Endodermal cell (in vitro differentiated cells): ENCODE measurements around the gene DNAJB2. TPM values are rescaled to one million over a fixed set of nuclear protein-coding genes. Genes with fewer than 3 reads are reported as not detected.

Source experiments
- DNase-seq: peaks from one replicate; pipeline ENCODE4 v3.0.0-alpha.2; 2017
- H3K27ac ChIP-seq: 2 replicates; pipeline ENCODE4 v1.5.1; 2013; ENCODE audit warnings: mild to moderate bottlenecking, low read depth, low read length, moderate library complexity
- H3K27me3 ChIP-seq: 2 replicates; pipeline ENCODE4 v1.6.1; 2013; ENCODE audit warnings: mild to moderate bottlenecking, low read length, moderate library complexity; ENCODE audit not compliant: insufficient read depth, control insufficient read depth, poor library complexity, severe bottlenecking
- H3K36me3 ChIP-seq: 2 replicates; pipeline ENCODE4 v1.7.0; 2013; ENCODE audit warnings: mild to moderate bottlenecking, low read length, moderate library complexity; ENCODE audit not compliant: control insufficient read depth, insufficient read depth
- H3K4me1 ChIP-seq: one replicate; pipeline ENCODE4 v1.7.0; 2013; ENCODE audit warnings: low read length; ENCODE audit not compliant: control insufficient read depth, insufficient read depth
- H3K4me3 ChIP-seq: 2 replicates; pipeline ENCODE4 v1.5.1; 2013; ENCODE audit warnings: mild to moderate bottlenecking, low read length, moderate library complexity
- H3K9ac ChIP-seq: 2 replicates; pipeline ENCODE4 v1.6.1; 2013; ENCODE audit warnings: mild to moderate bottlenecking, low read length, moderate library complexity; ENCODE audit not compliant: poor library complexity, severe bottlenecking; ENCODE audit errors: extremely low read depth
- H3K9me3 ChIP-seq: 2 replicates; pipeline ENCODE4 v1.6.1; 2013; ENCODE audit warnings: mild to moderate bottlenecking, low read length, moderate library complexity; ENCODE audit not compliant: control insufficient read depth
- H3K27ac Mint-ChIP-seq: 2 replicates; pipeline ENCODE4 v1.8.0; 2020; ENCODE audit warnings: mixed read lengths
- H3K27me3 Mint-ChIP-seq: 2 replicates; pipeline ENCODE4 v1.8.0; 2021; ENCODE audit warnings: mild to moderate bottlenecking, mixed read lengths; ENCODE audit not compliant: insufficient read depth
- H3K36me3 Mint-ChIP-seq: 2 replicates; pipeline ENCODE4 v1.8.0; 2020; ENCODE audit warnings: low read depth, mixed read lengths
- H3K4me1 Mint-ChIP-seq: 2 replicates; pipeline ENCODE4 v1.8.0; 2020; ENCODE audit warnings: mixed read lengths
- H3K4me3 Mint-ChIP-seq: 2 replicates; pipeline ENCODE4 v1.8.0; 2020; ENCODE audit warnings: mild to moderate bottlenecking, moderate library complexity, mixed read lengths
- H3K9me3 Mint-ChIP-seq: 2 replicates; pipeline ENCODE4 v1.8.0; 2020; ENCODE audit warnings: mild to moderate bottlenecking, mixed read lengths
- CTCF ChIP-seq: fragments of 200-600 bp; sonication (generic); conservative IDR thresholded peaks from 2 replicates; pipeline ENCODE4 v1.5.0; 2021; ENCODE audit warnings: antibody characterized with exemption, mild to moderate bottlenecking
- WGBS, 2 experiments: methylation state at CpG; one replicate each; pipeline versions ENCODE4 v1.1.5 to v1.1.7; 2013; ENCODE audit warnings: missing lambda C conversion rate in 2 of 2, mixed read lengths in 1 of 2; ENCODE audit not compliant: insufficient coverage in 1 of 2, insufficient read length in 1 of 2; 5-methylcytosine and 5-hydroxymethylcytosine counted together
- total RNA-seq, 2 donors: library from RNA; stranded (reverse); fragmentation: NEBNext Ultra II Directional in 1 of 2; extraction: Animal tissue kit (Norgen Biotek cat#: 25700) in 1 of 2; gene quantifications; 2 replicates in 1 of 2; 3 replicates in 1 of 2; pipeline ENCODE4 v1.2.1, GENCODE V29; 2021

The DNAJB2 gene
- total RNA-seq, 2 donors from 2014 or later = 61.9 to 80.9 TPM

- H3K4me1 Mint-ChIP-seq = peaks cover 26% of the 10 kb centered on the region
- no peak overlapping the region for H3K27ac Mint-ChIP-seq
- H3K27me3 ChIP-seq = peaks cover 53% of the 10 kb centered on the region
- DNase-seq = no peak
- H3K9me3 Mint-ChIP-seq = no peaks in the 10 kb centered on the region
- peaks cover 5% of the 10 kb centered on the region for H3K36me3 Mint-ChIP-seq
- no peak overlapping the region for H3K4me3 Mint-ChIP-seq
- no peaks in the 10 kb centered on the region for H3K9me3 ChIP-seq
- no peak overlapping the region for H3K9ac ChIP-seq
- no peak overlapping the region for H3K4me3 ChIP-seq
- peaks cover 56% of the 10 kb centered on the region for H3K27me3 Mint-ChIP-seq
- no peak for TF ChIP-seq CTCF
- no peak overlapping the region for H3K27ac ChIP-seq
- peaks cover 14% of the 10 kb centered on the region for H3K36me3 ChIP-seq
- peaks cover 17% of the 10 kb centered on the region for H3K4me1 ChIP-seq
- 88 to 94% methylated on average over 5 to 6 of the region's 6 CpGs for WGBS, 2 experiments
Measured at GRCh38 chr2:219251656-219252055, 27.5 kb upstream of the DNAJB2 start.

- no peak overlapping the region for H3K4me3 ChIP-seq
- peaks cover 60% of the 10 kb centered on the region for H3K27me3 Mint-ChIP-seq
- peaks cover 26% of the 10 kb centered on the region for H3K4me1 Mint-ChIP-seq
- H3K36me3 ChIP-seq = peaks cover 10% of the 10 kb centered on the region
- H3K4me1 ChIP-seq = peaks cover 17% of the 10 kb centered on the region
- TF ChIP-seq CTCF = no peak
- WGBS, 2 experiments = 67 to 71% methylated on average over 2 to 5 of the region's 5 CpGs
- H3K9me3 Mint-ChIP-seq = no peaks in the 10 kb centered on the region
- no peak for DNase-seq
- H3K27ac Mint-ChIP-seq = no peak overlapping the region
- peaks cover 57% of the 10 kb centered on the region for H3K27me3 ChIP-seq
- H3K9ac ChIP-seq = no peak overlapping the region
- H3K9me3 ChIP-seq = no peaks in the 10 kb centered on the region
- H3K27ac ChIP-seq = no peak overlapping the region
- peaks cover 5% of the 10 kb centered on the region for H3K36me3 Mint-ChIP-seq
- peak overlapping the region; percentile 51 for H3K4me3 Mint-ChIP-seq
Measured at GRCh38 chr2:219252084-219252483, 27.1 kb upstream of the DNAJB2 start.

GRCh38 chr2:219252570-219252899, 26.6 kb upstream of the DNAJB2 start:
- whole genome bisulfite sequencing, 2 experiments = 15 to 27% methylated on average over 9 of the region's 9 CpGs
- Mint-ChIP-seq H3K9me3 (no peaks in the 10 kb centered on the region), H3K36me3 (peaks cover 5% of the 10 kb centered on the region), H3K27ac (no peak overlapping the region), H3K4me3 (peak overlapping the region; percentile 51), H3K4me1 (peaks cover 26% of the 10 kb centered on the region), H3K27me3 (peaks cover 64% of the 10 kb centered on the region)
- Histone ChIP-seq H3K27ac (no peak overlapping the region), H3K9ac (no peak overlapping the region), H3K4me3 (peak overlapping the region; percentile 73), H3K4me1 (peaks cover 17% of the 10 kb centered on the region), H3K36me3 (peaks cover 5% of the 10 kb centered on the region), H3K27me3 (peaks cover 57% of the 10 kb centered on the region), H3K9me3 (no peaks in the 10 kb centered on the region)
- no peak for DNase-seq
- TF ChIP-seq CTCF = no peak
